HEK293 (cell line): ENCODE measurements around the gene PDXDC1.
"Not testable (repeated sequence)": the region's sequence is repeated elsewhere in the genome, so short reads cannot be mapped to it uniquely, and the experiment has no call there.

Experiments
- CTCF ChIA-PET: fragments of 350-600 bp; formaldehyde crosslinking; extraction: SDS; loops from one replicate; lab custom pipeline; 2021; ENCODE audit warnings: antibody characterized with exemption; lab: Yijun Ruan, JAX
- POLR2A ChIA-PET: fragments of 300-600 bp; formaldehyde crosslinking; extraction: SDS; loops from one replicate; lab custom pipeline; 2020; ENCODE audit warnings: antibody characterized with exemption, inconsistent platforms; lab: Yijun Ruan, JAX
- H3K27ac ChIP-seq: fragments of 200-500 bp; sonication (Bioruptor generic); 2 replicates; pipeline ENCODE4 v1.5.1; 2014; ENCODE audit warnings: low read depth, low read length, control low read depth, inconsistent platforms; ENCODE audit errors: extremely low read depth
- H3K36me3 ChIP-seq, 2 experiments: fragments of 200-500 bp in 1 of 2; sonication (Bioruptor generic) in 1 of 2; 1 replicate in 1 of 2; 2 replicates in 1 of 2; pipeline ENCODE4 v1.5.1; 2014 to 2017; ENCODE audit warnings: inconsistent platforms in 2 of 2, low read length in 2 of 2; ENCODE audit not compliant: control insufficient read depth in 2 of 2, insufficient read depth in 1 of 2
- H3K4me1 ChIP-seq: fragments of 200-500 bp; sonication (Bioruptor generic); 2 replicates; pipeline ENCODE4 v1.5.1; 2014; ENCODE audit warnings: mild to moderate bottlenecking, low read length, inconsistent platforms; ENCODE audit not compliant: control insufficient read depth, insufficient read depth
- H3K4me3 ChIP-seq: 2 replicates; pipeline ENCODE4 v1.5.1; 2011; ENCODE audit warnings: low read depth, mild to moderate bottlenecking, control low read depth, low read length, moderate library complexity
- H3K9me3 ChIP-seq: fragments of 200-500 bp; sonication (Bioruptor generic); 2 replicates; pipeline ENCODE4 v1.5.1; 2014; ENCODE audit warnings: low read depth, low read length, inconsistent platforms; ENCODE audit not compliant: control insufficient read depth, insufficient read depth
- KLF1 ChIP-seq: fragments of 450-650 bp; formaldehyde crosslinking; IDR thresholded peaks from 2 replicates; pipeline ENCODE4 v1.5.1; 2016; ENCODE audit warnings: missing biosample characterization, missing genetic modification characterization
- KLF10 ChIP-seq: fragments of 450-650 bp; IDR thresholded peaks from 2 replicates; pipeline ENCODE4 v1.5.1; 2018; ENCODE audit warnings: missing biosample characterization, mild to moderate bottlenecking, missing genetic modification characterization
- KLF9 ChIP-seq: fragments of 450-650 bp; formaldehyde crosslinking; IDR thresholded peaks from 2 replicates; pipeline ENCODE4 v1.5.1; 2016; ENCODE audit warnings: missing biosample characterization, missing genetic modification characterization, low read depth
- OSR2 ChIP-seq: fragments of 450-650 bp; formaldehyde crosslinking; IDR thresholded peaks from 2 replicates; pipeline ENCODE4 v1.5.1; 2016; ENCODE audit warnings: missing biosample characterization, missing genetic modification characterization
- PRDM1 ChIP-seq: fragments of 450-650 bp; formaldehyde crosslinking; IDR thresholded peaks from 2 replicates; pipeline ENCODE4; 2016; ENCODE audit warnings: missing biosample characterization, missing genetic modification characterization
- SP7 ChIP-seq: fragments of 450-650 bp; formaldehyde crosslinking; IDR thresholded peaks from 2 replicates; pipeline ENCODE4 v1.5.1; 2016; ENCODE audit warnings: missing biosample characterization, missing genetic modification characterization
- ZNF335 ChIP-seq: fragments of 450-650 bp; formaldehyde crosslinking; conservative IDR thresholded peaks from 2 replicates; pipeline ENCODE4 v1.5.1; 2016; ENCODE audit warnings: missing biosample characterization, missing genetic modification characterization
- ZNF513 ChIP-seq: fragments of 450-650 bp; IDR thresholded peaks from 2 replicates; pipeline ENCODE4 v1.5.1; 2018; ENCODE audit warnings: missing biosample characterization, missing genetic modification characterization
- ZNF629 ChIP-seq: fragments of 450-650 bp; formaldehyde crosslinking; IDR thresholded peaks from 2 replicates; pipeline ENCODE4 v1.5.1; 2017; ENCODE audit warnings: missing biosample characterization, missing genetic modification characterization
- ZNF692 ChIP-seq: fragments of 450-650 bp; formaldehyde crosslinking; IDR thresholded peaks from 2 replicates; pipeline ENCODE4 v1.5.1; 2016; ENCODE audit warnings: missing biosample characterization, missing genetic modification characterization
- ZSCAN30 ChIP-seq: fragments of 450-650 bp; IDR thresholded peaks from 2 replicates; pipeline ENCODE4 v1.5.1; 2018; ENCODE audit warnings: missing biosample characterization, mild to moderate bottlenecking, missing genetic modification characterization, moderate library complexity
- ZXDB ChIP-seq: fragments of 450-650 bp; formaldehyde crosslinking; IDR thresholded peaks from 2 replicates; pipeline ENCODE4 v1.5.1; 2016; ENCODE audit warnings: missing biosample characterization, missing genetic modification characterization

Gene PDXDC1

GRCh38 chr16:15005357-15006132 is 30.7 kb downstream of the PDXDC1 start:
- POLR2A ChIA-PET, H3K4me3 ChIP-seq, H3K27ac ChIP-seq, H3K9me3 ChIP-seq, H3K4me1 ChIP-seq: not testable (repeated sequence)
- CTCF ChIA-PET = interaction anchor here (0.5 to 1.1 kb wide), 2 partner anchors 13 to 1767 kb away, joined by 3 read pairs; no protein-coding TSS in a partner anchor
- 0 out of 2 replicates have a peak, but pooled peaks have one; percentile 14 for TF ChIP-seq KLF1 (tag by site-specific recombination)
- H3K36me3 ChIP-seq = peaks cover 17 to 51% of the 10 kb centered on the region in 2 experiments; a peak in 2 of 3 replicates

- H3K4me3 ChIP-seq, H3K27ac ChIP-seq, POLR2A ChIA-PET, H3K9me3 ChIP-seq, CTCF ChIA-PET, H3K4me1 ChIP-seq: not testable (repeated sequence)
- H3K36me3 ChIP-seq = peaks cover 27 to 63% of the 10 kb centered on the region in 2 experiments; a peak in 2 of 3 replicates
These were observed 33.8 kb downstream of the PDXDC1 start for GRCh38 chr16:15008647-15009046.

GRCh38 chr16:15012941-15013340 is 38.1 kb downstream of the PDXDC1 start:
- H3K4me3 ChIP-seq, CTCF ChIA-PET, H3K9me3 ChIP-seq, H3K4me1 ChIP-seq, H3K27ac ChIP-seq, POLR2A ChIA-PET: not testable (repeated sequence)
- H3K36me3 ChIP-seq = peaks cover 25 to 47% of the 10 kb centered on the region in 2 experiments

GRCh38 chr16:15015671-15016070 is 40.8 kb downstream of the PDXDC1 start:
- H3K4me3 ChIP-seq, H3K27ac ChIP-seq, H3K4me1 ChIP-seq, CTCF ChIA-PET, H3K9me3 ChIP-seq, POLR2A ChIA-PET: not testable (repeated sequence)
- peaks cover 28 to 48% of the 10 kb centered on the region in 2 experiments for H3K36me3 ChIP-seq

GRCh38 chr16:15016354-15016753 is 41.5 kb downstream of the PDXDC1 start:
- POLR2A ChIA-PET, H3K4me3 ChIP-seq, H3K9me3 ChIP-seq, CTCF ChIA-PET, H3K4me1 ChIP-seq, H3K27ac ChIP-seq: not testable (repeated sequence)
- peaks cover 28 to 47% of the 10 kb centered on the region in 2 experiments for H3K36me3 ChIP-seq

GRCh38 chr16:15016951-15017580 is 42.2 kb downstream of the PDXDC1 start:
- peaks cover 23 to 47% of the 10 kb centered on the region in 2 experiments for H3K36me3 ChIP-seq
- POLR2A ChIA-PET = interaction anchor here (0.7 kb wide), 1 partner anchor 431 kb away, joined by 3 read pairs; no protein-coding TSS in a partner anchor
- H3K4me1 ChIP-seq, H3K27ac ChIP-seq, CTCF ChIA-PET, H3K4me3 ChIP-seq, H3K9me3 ChIP-seq: not testable (repeated sequence)
- 0 out of 2 replicates have a peak, but pooled peaks have one; percentile 31 for TF ChIP-seq SP7
- 0 out of 2 replicates have a peak, but pooled peaks have one; percentile 24 for TF ChIP-seq ZXDB (tag by site-specific recombination)
- TF ChIP-seq ZSCAN30 (tag by site-specific recombination) = peak; percentile 63; the same call in 1 of the 2 replicates
- TF ChIP-seq ZNF629 (tag by site-specific recombination) = peak; percentile 60
- TF ChIP-seq OSR2 (tag by site-specific recombination) = 0 out of 2 replicates have a peak, but pooled peaks have one; percentile 9
- 0 out of 2 replicates have a peak, but pooled peaks have one; percentile 29 for TF ChIP-seq KLF10 (tag by site-specific recombination)
- 0 out of 2 replicates have a peak, but pooled peaks have one; percentile 7 for TF ChIP-seq ZNF335
- TF ChIP-seq ZNF513 (tag by site-specific recombination) = 0 out of 2 replicates have a peak, but pooled peaks have one; percentile 7
- peak; percentile 58; the same call in 1 of the 2 replicates for TF ChIP-seq KLF9 (tag by site-specific recombination)
- peak; percentile 40; the same call in 1 of the 2 replicates for TF ChIP-seq ZNF692 (tag by site-specific recombination)
- TF ChIP-seq PRDM1 (tag by site-specific recombination) = peak; percentile 54
